Stimulated activated CD8-positive, alpha-beta memory T cell treated with anti-CD3 and anti-CD28 coated beads, Interleukin-15, amount 100 ng/mL, for 24 hours (primary cell): ENCODE results near the gene RNF224.
"Not testable (repeated sequence)": the region's sequence is repeated elsewhere in the genome, so short reads cannot be mapped to it uniquely, and the experiment has no call there.

Experiments used
- DNase-seq: peaks from one replicate; pipeline ENCODE4 v3.0.0-alpha.2; 2020; ENCODE audit warnings: low read depth

Gene RNF224

DNA sequence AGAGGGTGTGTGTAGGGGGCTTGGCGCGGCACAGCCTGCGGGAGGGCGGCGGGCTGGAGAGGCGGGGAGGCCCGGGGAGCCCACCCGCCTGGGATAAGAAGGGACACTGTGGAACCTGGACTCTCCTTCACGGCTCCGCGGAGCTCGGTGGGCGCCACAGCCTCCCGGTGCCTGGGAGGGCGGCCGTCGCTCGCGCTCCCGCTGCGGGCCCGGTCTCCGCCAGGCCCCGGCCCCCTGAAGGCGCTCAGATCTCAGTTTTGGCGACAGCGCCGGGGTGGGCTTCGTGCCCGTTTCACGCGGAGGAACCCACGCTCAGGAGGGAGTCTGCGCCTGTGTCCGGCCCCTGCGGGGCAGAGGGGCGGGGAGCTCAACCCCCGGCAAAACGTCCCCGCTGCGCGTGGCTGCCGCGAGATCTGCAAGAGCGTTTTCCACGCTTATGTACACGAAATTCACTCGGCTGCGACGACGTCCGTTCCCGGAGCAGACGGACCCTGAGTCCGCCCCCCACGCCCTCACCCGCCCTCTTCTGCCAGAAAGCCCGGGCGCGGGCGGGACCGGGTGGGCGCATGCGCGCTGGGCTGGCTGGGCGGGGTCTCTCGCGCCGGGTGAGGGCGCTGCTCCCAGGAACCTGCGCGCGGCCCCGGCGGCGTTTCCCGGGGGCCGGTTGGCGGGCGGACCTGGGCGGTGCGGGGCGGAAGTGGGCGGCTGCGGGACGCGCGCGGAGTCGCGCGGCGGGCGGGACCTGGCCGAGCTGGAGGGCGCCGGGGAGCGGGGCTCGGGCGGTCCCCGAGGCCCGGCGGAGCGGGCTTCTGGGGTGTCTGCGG, 27.5 kb downstream of the RNF224 start, which contains the start of gene NELFB:
TSS of gene NELFB (plus strand) at position 704 of the 824 bp plus-strand sequence.
- DNase-seq: peak; percentile 99

DNA sequence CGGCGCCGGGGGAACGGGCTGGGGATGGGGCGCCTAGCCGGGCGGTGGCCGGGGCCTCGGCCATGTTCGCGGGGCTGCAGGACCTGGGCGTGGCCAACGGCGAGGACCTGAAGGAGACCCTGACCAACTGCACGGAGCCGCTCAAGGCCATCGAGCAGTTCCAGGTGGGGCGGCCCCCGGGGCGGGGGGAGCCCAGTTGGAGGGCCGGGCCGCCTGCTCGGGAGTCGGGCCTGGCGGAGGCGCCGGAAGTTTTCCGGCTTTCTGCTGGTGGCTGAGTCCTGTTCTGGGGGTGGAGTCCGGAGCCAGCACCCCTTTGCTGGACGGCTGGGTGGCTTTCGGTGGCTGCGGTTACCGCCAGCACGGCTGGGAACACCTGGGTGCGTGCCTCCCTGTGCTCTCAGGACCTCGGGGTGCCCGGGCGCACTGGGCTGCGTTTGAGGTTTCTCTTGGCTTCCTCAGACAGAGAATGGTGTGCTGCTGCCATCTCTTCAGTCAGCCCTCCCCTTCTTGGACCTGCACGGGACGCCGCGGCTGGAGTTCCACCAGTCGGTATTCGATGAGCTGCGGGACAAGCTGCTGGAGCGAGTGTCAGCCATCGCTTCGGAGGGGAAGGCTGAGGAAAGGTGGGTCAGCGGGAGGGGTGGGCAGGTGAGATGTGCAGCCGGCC, 28.3 kb downstream of the RNF224 start:
- no peak for DNase-seq

DNA sequence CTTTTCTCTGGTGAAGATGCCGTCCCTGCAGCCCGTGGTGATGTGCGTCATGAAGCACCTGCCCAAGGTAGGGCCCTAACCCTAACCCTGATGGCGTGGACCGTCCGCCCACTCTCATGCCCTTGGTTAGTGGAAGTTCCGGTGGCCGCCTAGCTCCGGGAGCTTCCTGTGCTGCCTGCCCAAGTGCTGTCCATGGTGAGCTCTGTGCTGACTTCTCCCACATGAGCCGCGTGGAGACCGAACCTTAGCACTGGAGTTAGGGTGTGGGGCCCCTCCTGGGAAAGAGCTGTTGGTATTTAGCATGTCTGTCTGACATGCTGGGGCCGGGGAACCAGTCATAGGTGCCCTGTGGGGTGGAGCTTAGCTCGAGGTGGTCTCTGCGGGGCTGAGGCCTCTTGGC, 29.1 kb downstream of the RNF224 start:
- no peak for DNase-seq

DNA sequence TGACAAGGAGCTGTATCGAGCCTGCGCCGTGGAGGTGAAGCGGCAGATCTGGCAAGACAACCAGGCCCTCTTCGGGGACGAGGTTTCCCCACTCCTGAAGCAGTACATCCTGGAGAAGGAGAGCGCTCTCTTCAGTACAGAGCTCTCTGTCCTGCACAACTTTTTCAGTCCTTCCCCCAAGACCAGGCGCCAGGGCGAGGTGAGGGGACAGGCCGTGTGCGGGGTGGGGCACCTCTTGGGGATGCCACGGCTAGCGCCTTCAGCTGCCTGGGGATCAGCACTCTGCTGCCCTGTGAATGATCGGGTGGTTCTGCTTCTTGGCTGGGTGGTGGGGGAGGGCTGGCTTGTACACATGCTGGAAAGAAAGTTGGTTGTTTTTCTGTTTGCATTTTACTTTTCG, 29.6 kb downstream of the RNF224 start:
- no peak for DNase-seq

DNA sequence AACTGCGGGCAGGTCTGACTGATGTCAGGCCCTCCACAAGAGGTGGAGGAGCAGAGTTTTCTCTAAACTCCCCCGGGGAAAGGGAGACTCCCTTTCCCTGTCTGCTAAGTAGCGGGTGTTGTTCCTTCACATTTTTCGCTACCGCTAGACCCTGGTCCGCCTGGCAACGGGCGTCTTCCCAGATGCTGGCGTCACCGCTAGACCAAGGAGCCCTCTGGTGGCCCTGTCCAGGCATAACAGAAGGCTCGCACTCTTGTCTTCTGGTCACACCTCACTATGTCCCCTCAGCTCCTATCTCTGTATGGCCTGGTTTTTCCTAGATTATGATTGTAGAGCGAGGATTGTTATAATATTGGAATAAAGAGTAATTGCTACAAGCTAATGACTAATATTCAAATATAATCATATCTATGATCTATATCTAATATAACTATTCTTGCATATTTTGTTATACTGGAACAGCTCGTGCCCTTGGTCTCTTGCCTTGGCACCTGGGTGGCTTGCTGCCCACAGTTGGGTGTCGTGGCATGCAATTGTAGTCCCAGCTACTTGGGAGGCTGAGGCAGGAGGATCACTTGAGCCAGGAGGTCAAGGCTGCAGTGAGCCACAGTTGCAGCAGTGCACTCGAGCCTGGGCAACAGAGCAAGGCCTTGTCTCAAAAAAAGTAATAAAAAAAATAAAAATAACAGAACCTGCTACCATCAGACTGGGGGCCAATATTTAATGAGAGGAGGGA, 35.0 kb downstream of the RNF224 start:
- not testable (repeated sequence) for DNase-seq

DNA sequence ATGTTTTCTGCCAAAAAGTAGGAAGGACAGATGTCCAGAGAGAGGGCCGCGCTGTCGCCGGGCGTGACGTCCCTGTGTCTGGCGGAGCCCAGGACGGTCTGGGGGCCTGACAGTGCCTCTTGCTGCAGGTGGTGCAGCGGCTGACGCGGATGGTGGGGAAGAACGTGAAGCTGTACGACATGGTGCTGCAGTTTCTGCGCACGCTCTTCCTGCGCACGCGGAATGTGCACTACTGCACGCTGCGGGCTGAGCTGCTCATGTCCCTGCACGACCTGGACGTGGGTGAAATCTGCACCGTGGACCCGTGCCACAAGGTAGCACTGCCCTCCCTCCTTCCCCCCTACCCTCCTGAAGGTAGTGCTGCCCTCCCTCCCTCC, 35.6 kb downstream of the RNF224 start:
- DNase-seq: no peak

DNA sequence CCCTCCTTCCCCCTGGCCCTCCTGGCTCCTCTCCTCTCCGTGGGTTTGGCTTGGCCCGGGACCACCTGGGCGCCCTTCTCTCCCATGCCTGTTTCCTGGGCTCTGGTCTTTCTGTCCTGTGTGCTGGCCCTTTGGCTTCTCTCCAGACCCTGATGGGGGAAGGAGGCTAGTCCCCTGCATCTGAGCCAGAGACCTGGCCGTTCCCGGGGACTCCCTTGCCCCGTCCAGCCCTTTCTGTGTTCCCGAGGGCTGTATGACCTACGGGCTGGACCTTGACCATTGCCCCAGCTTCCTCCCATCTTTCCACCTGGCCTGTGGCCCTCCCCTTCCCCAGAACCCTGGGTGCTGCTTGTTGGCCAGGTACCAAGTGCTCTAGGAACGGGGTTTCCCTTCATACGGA, 36.2 kb downstream of the RNF224 start:
- DNase-seq: no peak

DNA sequence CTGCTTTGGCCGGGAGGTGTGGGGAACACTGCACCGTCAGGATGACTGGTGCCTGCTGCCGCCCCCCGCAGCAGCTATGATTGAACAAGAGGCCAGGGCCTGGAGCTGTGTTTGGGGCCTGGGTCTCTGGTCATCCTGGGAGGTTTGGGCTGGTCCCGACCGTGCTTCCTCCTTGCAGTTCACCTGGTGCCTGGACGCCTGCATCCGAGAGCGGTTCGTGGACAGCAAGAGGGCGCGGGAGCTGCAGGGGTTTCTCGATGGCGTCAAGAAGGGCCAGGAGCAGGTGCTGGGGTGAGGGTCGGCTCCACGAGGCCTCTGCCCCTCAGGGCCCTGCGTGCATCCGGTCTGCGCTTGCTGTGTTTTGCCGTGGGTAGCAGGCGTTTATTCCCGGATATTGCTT, 36.8 kb downstream of the RNF224 start:
- DNase-seq: no peak

DNA sequence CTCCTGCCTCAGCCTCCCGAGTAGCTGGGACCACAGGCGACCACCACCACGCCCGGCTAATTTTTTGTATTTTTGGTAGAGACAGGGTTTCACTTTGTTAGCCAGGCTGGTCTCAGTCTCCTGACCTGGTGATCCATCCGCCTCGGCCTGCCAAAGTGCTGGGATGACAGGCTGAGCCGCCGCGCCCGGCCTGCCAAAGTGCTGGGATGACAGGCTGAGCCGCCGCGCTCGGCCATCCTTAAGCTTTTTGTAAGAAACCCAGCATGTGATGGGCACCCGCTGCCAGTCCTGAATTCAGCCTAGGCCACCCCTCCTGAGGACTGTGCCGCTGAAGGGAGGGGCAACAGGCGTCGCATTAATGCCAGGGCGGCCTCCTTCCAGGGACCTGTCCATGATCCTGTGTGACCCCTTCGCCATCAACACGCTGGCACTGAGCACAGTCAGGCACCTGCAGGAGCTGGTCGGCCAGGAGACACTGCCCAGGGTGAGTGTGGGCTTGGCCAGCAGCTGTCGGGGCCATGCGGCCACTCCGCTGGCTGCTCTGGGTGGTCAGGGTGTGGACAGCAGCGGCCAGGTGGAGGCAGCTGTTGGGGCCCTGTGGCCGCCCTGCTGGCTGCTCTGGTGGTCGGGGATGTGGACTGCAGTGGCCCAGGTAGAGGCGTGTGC, 38.3 kb downstream of the RNF224 start:
- DNase-seq: no peak

DNA sequence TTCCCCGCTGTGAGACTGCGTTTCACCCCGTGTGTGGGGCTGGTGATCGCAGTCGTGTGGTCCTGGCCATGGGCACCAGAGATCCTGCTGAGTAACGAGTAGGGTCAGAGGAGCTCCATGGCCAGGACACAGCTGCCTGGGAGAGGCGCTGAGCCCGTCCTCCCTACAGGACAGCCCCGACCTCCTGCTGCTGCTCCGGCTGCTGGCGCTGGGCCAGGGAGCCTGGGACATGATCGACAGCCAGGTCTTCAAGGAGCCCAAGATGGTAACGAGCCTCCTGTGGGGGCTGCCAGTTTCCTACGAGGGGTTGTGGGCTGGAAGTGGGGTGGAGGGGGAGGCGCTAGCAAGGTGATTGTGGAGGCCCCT, 38.8 kb downstream of the RNF224 start:
- DNase-seq: no peak

DNA sequence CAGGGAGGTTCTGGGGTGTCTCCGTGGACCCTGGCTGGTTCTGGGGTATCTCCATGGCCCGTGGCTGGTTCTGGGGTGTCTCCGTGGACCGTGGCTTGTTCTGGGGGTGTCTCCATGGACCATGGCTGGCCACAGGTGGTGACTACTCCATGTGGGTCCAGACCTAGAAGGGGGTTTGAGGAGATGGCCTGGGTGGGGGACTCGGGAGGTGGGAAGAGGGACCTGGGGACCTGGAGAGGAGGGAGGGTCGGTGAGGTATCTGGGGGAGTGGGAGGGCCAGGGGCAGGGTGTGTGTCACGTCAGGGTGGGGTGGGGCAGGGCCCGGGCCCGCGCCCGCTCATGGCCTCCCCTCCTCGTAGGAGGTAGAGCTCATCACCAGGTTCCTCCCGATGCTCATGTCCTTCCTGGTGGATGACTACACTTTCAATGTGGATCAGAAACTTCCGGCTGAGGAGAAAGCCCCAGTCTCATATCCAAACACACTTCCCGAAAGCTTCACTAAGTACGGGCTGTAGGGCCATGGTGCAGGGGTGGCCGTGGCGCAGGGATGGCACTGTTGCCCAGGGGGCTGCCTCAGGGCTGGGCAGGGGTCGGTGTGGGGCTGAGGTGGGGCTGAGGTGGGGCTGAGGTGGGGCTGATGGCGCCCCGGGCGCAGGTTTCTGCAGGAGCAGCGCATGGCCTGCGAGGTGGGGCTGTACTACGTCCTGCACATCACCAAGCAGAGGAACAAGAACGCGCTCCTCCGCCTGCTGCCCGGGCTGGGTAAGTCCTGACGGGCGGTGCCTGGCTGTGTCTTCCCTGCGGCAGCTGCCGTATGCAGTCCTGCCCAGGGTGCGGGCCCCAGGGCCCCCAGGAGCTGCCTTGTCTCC, 39.5 kb downstream of the RNF224 start:
- DNase-seq: no peak

DNA sequence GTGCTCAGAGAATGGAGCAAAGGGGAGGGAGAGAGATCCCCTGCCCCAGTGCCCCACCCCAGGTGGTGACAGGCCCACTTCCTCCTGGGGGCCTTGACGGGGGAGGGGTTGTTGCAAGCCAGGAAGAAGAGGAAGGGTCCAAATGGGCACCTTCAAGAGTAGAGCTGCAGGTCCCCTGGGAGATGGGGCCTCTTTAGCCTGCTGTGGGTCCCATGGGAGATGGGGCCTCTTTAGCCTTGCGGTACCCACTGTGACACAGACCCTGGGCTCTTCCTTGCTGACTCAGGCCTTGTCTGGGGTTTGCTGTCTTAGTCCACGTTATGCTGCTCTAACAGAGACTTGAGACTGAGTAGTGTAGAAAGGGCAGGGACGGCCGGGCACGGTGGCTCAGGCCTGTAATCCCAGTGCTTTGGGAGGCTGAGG, 40.6 kb downstream of the RNF224 start:
- no peak for DNase-seq

DNA sequence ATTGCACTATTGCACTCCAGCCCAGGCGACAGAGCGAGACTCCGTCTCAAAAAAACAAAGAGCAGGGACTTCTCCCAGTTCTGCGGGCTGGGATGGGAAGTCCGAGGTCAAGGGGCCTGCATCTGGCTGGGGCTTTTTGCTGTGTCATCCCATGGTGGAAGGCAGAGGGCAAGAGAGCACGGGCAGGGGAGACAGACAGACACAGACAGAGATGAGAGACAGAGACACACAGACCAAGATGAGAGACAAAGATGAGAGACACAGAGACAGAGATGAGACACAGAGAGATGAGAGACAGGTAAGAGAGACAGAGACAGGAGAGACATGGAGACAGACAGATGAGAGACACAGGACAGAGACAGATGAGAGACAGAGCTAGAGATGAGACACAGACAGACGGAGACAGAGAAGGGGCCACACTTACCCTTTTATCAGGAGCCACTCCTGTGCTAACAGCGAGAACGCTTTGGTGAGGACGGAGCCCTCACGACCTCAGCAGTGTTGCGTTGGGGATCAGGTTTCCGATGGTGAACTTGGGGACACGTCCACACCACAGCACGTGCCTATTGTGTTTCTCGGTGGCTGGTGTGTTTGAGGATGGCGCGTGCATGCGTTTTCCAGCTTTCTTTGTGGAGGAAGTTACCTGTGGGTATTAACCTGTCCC, 41.4 kb downstream of the RNF224 start:
- DNase-seq: no peak

DNA sequence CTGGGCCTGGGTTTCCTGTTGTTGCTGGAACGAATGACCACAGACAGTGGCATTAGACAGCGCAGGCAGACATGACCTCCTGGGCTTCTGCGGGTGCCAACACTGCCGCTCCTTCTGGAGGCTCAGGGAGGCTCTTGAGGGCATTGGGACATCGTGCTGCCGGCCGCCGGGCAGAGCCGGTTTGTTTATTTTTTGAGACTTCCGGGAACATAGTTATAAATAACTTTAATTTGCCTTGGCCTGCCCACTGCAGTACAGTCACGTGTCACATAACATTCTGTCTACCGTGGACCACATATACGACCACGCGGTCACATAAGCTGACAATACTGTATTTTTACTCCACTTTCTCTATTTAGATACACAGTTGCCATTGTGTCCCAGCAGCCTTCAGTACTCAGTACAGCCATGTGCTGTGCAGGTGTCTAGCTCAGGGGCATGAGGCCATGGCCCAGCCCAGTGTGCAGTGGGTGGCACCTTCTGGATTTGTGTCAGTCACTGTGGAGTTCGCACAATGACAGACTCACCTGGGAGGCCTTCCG, 42.0 kb downstream of the RNF224 start:
- DNase-seq: no peak

DNA sequence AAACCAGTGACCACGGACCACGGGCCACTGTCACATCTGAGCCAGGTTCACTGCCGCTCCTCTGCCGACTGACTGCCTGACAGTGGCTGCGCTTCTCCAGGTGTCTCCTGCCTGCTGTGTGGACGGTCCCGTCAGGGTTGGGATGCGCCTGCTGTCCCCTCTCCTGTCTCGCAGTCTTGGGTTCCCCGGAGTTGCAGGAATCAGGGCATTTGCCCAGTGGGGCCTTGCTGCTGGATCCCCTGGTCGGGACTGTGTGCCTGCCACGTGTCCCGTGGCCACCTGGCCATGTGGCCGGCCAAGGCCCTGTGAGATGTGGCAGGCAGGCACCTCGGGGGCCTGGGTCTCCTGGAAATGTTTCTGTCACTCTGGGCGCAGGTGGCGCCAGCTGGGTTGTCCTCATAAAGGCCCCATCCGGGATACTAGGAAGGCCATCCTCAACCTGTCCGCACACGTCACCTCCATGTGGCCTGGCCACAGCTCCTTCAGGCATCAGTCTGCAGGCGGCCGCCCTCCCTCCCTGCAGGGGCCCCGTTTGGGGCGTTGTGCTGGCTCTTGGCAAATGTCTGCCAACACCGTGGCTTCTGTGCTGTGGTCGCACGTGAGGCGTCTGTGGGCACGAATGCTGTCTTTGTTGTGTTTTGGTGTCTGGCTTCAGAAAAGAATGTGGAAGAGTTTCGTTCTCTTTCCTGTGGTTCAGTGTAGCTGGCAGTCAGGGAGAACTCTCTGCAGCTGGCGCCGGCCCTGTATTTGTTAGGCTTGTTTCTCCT, 43.8 kb downstream of the RNF224 start:
- no peak for DNase-seq

DNA sequence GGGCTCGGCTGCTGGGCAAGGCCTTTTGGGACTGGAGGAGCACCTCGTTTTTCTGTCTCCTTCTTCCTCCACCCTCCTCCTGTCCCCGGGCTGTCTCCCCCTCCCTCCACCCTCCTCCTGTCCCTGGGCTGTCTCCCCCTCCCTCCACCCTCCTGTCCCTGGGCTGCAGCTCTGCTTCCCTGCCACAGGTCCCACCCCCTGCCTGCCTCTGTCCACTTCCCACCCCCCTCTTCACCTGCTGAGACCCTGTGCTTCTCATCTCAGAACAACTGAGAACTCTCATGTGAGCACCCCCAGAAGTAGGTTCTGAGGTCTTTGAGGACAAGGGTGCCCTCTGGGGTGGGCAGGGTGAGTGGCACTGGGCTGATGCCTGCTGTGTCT, 44.4 kb downstream of the RNF224 start:
- no peak for DNase-seq

DNA sequence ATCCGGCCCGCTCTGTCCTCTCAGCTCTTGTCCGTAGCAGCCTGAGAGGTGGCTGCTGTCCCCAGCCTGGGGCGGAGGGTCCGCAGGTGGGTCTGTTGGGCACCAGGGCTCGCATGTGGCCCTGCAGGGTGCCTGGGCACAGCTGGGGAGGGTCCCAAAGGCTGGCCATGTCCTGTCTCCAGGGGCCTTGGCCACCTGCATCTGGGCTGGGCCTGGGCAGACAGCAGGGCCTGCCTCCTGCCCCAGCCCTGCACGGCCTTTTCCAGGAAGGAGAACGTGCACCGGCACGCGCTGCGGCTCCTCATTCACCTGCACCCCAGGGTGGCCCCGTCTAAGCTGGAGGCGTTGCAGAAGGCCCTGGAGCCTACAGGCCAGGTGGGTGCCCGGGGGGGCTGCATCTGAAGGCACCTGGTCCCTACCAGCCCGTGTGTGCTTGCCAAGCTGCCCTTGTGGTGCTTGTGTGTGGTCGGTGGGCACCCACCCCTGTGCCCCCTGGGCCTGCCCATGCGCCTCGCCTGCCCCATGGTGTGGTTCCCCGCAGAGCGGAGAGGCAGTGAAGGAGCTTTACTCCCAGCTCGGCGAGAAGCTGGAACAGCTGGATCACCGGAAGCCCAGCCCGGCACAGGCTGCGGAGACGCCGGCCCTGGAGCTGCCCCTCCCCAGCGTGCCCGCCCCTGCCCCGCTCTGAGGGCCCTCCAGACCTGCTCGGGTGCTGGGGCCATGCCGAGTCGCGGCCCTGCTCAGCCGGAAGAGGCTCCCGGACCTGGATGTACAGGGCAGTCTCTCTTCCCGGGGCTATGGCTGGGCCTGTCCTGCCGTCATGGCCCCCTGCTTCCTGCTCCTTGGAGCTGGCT, 45.2 kb downstream of the RNF224 start:
- no peak for DNase-seq

DNA sequence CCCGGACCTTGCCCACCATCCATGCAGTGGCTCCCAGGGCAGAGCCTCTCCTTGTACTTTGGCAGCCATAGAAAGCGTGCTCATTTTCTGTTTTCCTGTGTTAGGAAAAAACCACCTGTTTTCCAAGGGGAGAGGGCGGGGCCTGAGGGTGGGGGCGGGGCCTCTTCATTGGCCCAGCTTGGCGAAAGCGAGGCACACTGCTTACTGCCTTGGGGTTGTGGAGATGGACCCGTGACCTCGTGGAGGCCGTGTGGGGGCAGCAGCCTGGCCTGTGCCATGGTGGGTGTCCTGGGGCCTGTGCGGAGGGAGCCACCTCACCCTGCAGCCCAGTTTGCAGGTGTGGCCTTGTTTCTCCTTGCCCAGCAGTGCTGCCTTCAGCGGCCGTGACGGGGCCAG, 45.8 kb downstream of the RNF224 start:
- DNase-seq: no peak
